Measurements from ENCODE around the gene GIGYF2. TPM values are rescaled to one million over a fixed set of nuclear protein-coding genes. Genes with fewer than 3 reads are reported as not detected.

GIGYF2 gene
- total RNA-seq, 1 donor from 2014 or later: 27.8 TPM

DNA sequence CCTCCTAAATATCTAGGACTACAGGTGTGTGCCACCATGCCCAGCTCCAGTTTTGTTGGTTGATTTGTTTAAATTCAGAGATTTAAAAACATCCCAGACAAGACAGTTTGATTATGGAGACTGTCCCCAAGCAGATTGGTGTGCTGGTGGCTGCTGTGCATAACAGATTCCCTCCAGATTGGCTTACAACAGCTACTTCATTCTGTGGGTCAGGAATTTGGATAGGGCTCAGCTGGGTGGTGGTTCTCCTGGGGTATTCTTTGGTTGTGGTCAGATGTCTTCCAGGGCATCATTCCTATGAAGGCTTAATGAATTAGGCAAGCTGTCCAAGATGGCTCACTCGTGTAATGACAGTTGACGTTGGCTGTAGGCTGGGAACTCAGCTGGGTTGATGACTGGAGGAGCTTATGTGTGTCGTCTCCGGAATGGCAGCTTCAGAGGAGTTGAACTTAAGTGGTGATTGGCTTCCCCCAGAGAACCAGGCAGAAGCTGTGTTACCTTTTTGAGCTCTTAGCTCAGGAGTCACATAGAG is 162.3 kb downstream of the GIGYF2 start:
- no peak for ATAC-seq

DNA sequence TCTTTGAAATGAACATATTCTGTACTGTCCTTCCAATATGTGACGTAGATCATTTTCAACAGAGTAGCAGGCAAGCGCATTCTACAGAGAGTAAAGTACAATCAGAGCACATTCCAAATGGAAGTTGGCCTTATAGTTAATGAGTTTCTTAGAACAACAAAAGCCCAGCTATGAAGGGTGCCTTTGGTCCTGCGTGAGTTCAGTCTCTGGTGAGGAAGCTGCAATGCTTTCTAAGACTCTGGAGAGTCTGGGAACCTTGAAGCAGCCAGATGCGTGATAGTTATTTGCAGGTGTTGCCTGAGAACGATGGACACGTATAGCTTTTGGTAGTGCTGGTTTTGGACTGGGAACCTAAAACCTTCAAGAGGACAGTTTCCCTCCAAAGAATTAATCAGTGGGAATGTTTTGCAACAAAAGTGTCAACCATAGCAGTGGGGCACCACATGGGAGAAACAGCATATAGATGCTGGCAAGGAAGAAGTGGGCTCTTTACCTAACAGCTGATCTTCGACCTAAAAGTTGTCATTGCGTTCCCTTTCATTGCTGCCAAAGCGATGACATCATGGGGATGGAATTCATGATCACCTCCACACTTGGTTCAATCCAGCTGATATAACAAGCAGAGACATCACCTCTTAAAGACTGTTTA is 163.6 kb downstream of the GIGYF2 start:
- peak; percentile 58 for DNase-seq (ENCODE audit: low spot score)
- peak; percentile 67 for ATAC-seq

More for the DNA sequence above, 162.3 kb downstream of the GIGYF2 start:
- DNase-seq (ENCODE audit: low spot score): no peak

DNA sequence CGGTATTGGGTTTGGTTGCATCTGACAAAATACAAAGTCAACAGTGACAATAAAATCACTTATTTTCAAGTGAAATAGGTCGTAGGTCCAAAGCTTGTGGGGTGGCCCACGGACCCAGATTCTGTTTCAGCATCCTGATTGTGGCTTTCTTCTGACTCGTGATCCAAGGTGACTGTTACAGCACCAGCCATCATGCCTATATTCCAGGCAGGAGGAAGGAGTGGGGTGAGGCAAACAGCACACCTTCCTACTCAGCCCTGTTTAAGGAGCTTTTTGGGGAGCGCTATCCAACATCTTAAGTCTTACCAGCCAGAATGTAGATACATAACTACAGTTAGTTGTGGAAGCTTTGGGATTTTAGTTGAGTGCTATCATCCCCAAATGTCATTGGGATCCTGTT is 164.2 kb downstream of the GIGYF2 start:
- DNase-seq (ENCODE audit: low spot score) (no peak), ATAC-seq (no peak)

DNA sequence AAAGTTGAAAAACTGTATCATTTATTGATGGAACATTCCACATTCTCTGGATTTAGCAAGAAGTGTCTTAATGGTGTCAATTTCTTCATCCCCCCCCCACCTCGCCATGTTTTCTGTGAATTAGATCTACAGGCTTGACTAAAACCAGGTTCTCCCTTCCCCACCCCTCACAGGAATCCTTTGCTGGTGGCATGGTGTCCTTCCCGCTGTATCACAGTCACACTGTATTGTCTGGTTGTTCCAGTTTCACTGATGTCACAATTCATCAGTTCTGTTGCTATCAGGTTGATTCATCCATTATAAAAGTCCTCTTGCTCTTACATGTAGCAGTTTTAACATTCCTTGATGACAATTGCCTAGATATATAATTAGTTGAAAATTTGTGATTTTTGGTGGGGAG is 166.9 kb downstream of the GIGYF2 start:
- DNase-seq (ENCODE audit: low spot score) (no peak), ATAC-seq (no peak)

DNA sequence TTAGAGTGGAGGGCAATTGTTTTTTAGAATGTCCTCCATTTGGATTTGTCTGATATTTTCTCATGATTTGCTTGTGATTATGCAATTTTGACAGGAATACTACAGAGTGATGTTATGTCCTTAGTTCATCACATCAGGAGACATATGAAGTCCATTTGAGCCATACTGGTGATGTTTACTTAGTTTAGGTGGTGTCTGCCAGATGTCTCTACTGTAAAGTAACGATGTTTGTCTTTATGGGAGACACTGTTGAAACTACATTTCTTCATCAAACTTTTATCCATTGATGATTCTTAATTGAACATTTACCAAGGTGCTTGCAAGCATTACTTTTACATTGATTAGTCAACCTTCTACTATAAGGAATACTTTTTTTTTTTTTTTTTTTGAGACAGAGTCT is 168.0 kb downstream of the GIGYF2 start:
- no peak for ATAC-seq
- no peak for DNase-seq (ENCODE audit: low spot score)

DNA sequence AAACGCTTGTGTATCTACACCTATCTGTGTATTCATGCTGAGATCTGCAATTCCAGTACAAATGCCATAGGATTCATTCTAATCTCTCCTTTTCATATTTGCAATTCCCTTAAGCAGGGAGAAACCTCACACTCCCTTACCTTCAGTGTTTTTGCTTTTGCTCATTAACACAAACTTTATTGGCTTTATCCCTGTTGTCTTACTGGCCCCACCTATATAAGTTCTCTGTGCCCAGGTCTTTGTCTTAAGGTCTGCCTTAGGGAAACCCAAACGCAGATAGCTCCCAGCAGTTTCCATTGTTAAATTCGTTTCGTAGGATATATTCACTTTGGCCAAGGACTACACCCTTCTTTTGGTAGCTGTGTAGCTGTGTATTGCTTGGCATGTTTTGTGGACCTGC is 169.0 kb downstream of the GIGYF2 start:
- DNase-seq (ENCODE audit: low spot score): no peak
- no peak for ATAC-seq

DNA sequence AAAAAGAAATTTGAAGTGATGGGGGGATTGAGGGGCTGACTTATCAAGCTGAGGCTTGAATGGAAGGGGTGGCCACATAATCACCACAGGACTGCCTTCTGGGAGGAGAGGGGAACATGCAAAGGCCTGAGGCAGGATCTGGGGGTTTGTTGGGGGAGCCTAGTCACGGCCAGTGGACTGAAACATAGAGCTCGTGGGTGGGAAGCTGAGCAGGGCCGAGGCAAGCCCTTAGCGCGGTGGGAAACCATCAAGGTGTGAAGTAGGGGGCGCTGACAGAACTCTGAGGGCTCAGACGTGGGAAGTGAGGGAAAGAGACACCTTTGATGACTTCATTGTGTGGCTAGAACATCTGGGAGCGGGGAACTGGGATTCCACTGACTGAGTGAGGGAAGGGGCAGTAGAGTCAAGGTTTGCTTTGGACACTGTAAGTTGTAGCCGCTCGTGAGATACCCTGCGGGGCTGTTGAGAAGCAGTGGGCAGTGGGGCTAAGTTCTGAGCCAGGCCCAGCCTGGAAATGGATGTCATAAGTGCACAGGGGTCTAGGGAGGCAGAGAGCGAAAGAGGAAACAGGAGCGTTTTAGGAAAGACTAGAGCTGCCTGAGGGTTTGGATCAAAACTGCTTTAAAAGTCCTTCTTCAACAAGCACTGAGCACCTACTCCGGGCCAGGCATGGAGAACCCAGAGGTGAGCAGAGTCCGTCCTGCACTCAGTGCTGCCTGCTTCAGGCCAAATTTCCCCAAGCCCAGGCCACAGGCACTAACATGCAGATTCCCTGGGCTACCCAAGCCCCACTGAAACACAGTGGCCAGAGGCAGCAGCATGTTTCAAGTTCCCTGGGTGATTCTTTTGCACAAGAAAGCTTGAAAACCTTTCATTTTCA is 172.2 kb downstream of the GIGYF2 start:
- peak; percentile 45 for DNase-seq (ENCODE audit: low spot score)
- ATAC-seq: peak; percentile 63

DNA sequence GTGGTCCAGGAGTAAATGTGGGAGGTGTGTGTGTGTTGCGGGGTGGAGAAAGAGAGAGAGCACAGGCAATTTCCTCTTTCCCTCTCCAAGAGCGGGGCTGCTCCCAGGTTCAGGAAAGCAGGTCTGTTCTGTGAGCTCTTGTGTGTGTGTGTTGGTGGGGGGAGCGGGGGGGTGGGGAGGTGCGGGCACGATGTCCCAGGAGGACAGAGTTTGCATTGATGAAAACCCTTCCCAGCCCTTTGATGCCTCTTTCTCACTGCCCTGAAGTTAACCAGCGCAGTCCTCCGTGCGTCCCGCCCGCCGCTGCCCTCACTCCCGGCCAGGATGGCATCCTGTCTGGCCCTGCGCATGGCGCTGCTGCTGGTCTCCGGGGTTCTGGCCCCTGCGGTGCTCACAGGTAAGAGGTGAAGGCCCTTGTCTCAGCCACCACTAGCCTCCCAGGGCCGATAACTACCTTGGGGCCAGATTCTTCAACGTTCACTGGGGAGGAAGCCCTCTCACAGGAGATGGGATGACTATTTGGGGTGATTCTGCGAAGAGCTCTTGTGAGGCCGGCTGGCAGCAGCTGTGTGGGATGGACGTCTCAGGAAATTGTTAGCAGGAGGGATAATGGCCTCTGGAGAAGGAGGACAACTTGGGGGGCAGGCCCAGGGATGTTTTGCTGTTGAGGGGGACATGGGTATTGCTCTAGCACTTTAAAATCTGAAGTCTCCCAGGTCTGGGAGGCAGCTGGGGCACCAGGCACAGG is 173.1 kb downstream of the GIGYF2 start, which contains the start of gene SNORC:
Gene SNORC (plus strand): TSS at position 247 of the 748 bp plus-strand sequence. CDS start 78 bp downstream, at position 325.
- DNase-seq (ENCODE audit: low spot score): peak; percentile 33

DNA sequence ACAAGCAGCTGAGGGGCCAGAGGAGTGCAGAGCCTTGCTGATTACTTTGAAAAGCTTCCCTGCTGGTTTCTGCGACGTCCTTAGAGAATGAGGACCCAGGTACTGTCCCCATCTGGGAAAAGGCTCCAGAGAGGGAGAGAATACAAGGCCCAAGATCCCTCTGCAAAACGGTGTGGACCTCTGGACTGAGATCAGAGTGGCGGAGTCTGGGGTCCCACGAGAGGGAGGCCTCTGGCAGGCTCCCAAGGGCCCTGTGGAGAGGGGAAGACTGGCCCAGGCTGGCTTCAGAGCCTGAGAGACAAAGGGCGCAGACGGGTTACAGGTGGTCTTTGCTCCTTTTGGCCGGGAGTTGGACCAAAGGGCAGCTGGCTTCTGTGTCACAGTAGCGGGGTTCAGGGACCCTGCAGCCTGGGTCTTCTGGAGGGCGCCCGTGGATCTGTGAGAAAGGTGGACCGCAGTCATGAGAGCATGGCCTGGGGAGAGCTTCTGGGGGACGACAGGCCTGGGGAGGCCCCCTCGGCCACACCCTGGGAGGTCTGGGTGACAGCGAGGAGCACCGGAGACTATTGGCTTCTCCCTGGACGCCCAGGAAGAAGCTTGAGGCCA is 173.7 kb downstream of the GIGYF2 start:
- ATAC-seq (no peak), DNase-seq (ENCODE audit: low spot score) (peak; percentile 38)

More for the DNA sequence above, 173.1 kb downstream of the GIGYF2 start, which contains the start of gene SNORC:
- ATAC-seq: no peak

DNA sequence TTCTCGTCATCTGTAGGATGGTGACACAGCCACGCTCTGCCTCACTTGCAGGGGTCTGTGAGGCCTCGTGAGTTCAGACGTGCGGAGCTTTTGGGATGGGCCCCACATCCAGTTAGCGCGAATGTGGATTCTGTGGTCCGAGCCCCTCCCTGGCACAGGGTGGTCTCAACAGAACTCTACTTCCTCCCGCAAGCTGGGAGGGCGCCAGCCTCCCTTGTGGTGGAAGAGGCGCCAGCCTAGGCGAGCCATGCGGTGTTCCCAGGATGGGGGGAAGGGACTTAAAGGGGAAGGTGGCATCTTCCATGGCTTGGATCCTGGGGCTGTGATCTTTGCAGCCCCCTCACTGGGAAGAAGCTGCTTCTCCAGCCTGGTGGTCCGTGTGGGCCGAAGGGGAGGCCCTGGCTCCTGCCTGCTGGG is 174.3 kb downstream of the GIGYF2 start:
- DNase-seq (ENCODE audit: low spot score) (peak; percentile 44), ATAC-seq (no peak)

DNA sequence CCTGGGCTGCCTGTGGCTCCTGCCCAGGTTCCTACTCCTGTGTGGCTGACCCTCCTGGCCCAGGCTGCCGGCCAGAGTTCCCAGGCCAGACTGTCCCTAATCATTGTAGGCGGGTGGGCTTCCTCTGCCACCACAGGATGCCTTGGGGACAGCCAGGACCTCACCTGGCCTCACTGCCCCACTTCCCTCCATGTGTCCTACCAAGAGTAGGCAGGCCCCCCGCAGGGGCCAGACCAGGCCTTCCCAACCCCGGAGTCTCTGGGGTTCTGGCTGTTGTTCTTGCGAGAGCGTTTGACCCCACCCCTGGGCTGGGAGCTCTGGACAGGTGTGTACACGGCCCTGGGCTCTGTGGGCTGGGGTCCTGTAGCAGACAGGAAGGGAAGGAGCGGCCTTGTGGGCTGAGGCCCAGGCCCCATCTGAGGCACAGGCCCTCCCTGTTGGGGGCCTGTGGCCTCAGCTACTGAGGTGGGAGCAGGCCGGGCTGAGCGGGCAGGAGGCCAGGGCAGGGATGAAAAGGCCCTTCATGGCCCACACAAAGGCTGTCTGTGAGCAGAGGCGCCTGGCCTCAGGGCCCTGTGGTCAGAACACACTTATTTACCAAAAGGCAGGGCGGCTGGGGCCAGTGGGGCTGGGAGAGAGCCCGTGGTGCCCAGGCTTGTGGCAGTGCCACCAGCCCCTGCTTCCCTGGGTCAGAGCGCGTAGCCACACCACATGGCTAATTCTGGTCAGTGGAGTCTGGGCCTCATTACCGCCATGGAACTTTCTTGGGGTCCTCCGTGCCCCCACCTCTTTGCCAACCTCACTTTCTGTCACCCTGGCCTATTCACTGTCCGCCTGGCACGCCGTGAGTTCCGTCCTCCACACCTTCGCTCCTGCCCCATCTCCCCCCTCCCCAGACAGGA is 175.0 kb downstream of the GIGYF2 start:
- DNase-seq (ENCODE audit: low spot score): peak; percentile 45
- no peak for ATAC-seq

DNA sequence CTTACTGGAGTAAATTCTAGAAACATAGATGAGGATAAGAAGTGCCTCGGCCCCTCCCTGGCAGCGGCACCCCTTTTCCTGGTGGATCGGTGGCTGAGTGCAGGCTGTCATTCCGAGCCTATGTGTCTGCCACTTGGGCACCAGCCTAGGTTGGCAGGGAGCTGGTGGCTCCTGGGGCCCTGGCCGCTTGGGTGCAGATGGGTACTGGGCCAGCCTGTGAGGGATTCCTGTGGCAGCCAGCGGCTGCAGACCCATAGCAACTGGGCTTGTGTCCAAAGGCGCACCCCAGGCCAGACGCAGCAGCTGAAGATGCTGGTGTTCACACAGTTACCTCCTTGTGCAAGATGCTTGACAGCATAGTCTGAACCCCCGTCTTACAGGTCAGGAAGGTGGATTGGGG is 175.7 kb downstream of the GIGYF2 start:
- DNase-seq (ENCODE audit: low spot score) (no peak), ATAC-seq (no peak)

DNA sequence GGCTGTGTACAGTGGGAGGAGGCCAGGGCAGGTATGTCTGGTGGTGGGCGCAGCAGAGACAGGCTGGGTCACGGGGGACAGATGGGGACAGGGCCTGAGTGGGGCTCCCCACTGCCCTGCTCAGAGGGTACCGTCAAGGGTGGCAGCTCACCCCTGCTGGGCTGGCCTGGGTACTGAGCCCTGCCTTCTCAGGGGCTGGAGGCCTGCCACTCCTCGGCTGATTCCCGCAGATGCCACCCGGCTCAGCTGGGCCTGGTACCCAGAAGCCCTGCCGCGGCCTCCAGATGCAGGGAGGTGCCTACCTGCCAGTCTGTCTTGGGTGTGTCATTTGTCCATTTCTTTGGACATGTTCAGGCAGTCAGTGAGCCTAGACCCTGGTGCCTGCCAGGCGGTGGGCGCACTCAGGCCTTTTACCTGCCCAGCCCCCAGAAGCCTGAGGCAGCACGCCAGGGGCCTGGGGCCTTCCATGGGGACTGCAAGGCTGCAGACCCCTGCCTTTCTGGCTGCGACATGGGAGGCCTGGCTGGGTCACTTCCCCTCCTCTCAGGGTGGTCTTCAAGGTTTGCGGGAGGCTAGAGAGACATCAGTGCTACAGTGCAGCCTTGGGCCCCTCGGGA is 176.3 kb downstream of the GIGYF2 start:
- no peak for DNase-seq (ENCODE audit: low spot score)
- no peak for ATAC-seq

DNA sequence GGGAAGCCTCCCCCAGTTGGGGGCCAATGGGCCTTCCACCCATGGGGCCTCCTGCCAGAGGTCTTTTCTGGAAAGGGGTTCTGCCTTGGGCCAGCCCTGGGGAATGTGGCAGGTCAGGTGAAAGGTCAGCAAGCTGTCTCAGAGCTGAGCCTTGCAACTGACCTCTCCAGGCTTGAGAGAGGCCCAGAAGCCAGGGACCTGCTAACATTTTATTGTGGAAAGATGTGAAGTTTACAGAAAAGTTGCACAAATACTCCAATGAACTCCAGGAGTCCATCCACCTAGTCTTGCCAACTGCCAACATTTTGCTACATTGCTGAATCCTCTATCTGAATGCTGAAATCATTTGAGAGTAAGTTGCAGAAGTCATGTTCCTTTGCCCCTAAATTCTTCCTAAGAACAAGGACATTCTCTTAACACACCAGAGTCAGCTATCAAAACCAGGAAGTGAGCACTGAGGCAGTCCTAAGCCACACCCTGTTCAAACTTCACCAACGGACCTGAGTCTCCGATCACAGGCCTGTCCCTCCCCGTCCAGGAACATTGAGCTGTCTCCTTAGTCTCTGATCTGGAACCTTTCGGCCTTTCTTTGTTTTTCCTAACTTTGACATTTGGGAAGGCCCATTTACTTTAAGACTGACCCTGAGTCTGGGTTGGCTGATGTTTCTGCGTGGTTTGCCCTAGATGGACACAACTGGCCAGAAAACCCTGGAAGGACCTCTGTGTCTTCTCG is 176.9 kb downstream of the GIGYF2 start:
- DNase-seq (ENCODE audit: low spot score): no peak
- ATAC-seq: peak; percentile 22

DNA sequence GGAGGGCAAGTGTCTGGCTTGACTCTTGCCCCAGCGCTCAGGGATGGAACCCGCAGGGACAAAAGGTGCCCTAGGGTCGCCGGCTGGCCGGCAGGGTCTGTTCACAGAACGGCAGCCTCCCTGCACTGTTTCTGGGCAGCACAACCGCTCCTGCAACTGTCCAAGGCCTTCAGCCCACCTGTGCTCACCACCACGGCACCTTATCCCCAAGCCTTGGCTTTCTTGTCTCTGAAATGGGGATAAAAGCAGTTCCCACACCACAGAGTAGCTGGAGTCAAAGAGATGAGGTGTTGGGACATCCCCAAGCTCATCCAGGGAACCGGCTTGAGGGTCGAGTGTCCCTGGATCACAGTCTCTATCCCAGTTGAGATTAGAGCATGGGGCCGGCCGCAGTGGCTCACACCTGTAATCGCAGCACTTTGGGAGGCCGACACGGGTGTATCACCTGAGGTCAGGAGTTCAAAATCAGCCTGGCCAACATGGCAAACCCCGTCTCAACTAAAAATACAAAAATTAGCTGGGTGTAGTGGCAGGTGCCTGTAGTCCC is 177.6 kb downstream of the GIGYF2 start:
- DNase-seq (ENCODE audit: low spot score) (no peak), ATAC-seq (no peak)

DNA sequence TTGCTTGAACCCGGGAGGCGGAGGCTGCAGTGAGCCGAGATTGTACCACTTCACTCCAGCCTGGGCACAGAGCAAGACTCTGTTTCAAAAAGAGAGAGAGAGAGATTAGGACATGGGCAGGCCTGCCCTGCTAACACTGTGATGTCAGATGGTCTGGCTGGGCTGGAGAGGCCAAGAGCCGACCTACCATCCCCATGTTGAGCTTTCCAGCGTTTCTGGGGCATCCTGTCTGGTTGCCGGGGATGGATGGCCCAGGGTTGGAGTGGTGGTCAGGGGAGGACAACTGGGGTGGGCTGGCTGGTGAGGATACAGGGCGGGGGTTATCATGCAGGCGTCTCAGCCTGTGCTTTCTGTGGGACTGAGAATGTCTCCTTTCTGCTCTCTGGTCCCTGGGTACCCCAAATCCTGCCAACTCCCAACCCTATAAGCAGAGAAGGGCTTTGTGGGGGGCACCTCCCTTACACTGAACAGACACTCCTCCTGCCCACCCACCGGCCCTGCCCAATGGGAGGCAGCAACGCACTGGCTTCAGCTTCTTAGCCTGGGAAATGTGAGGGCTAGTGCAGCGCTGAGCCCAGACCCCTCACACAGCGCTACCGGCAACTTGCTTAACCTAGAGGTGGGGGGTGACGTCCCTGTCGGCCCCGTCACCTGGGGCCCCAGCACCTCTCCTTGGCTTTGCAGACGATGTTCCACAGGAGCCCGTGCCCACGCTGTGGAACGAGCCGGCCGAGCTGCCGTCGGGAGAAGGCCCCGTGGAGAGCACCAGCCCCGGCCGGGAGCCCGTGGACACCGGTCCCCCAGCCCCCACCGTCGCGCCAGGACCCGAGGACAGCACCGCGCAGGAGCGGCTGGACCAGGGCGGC is 178.4 kb downstream of the GIGYF2 start:
- peak; percentile 23 for ATAC-seq
- DNase-seq (ENCODE audit: low spot score): no peak
